IMR-90 (cell line): ENCODE data around the gene ST7. TPM values are rescaled to one million over a fixed set of nuclear protein-coding genes. Genes with fewer than 3 reads are reported as not detected.

Source experiments
- ATAC-seq: fragments of 200-7000 bp; cut with Tn5 transposase; 2 replicates; pipeline ENCODE4 v1.9.1; 2020; ENCODE audit warnings: low read depth, mild to moderate bottlenecking, moderate library complexity
- BruUV-seq: library from RNA; stranded (reverse); fragments of 400-500 nt; replicated peaks from 2 replicates; lab custom pipeline; 2021; lab: Mats Ljungman, UMichigan
- CTCF ChIA-PET: fragments of 300-600 bp; formaldehyde crosslinking; extraction: SDS; loops from one replicate; lab custom pipeline; 2021; ENCODE audit warnings: antibody characterized with exemption; lab: Yijun Ruan, JAX
- POLR2A ChIA-PET: fragments of 300-600 bp; sonication (Branson Sonifier 250); formaldehyde crosslinking; loops from one replicate; lab custom pipeline; 2022; ENCODE audit warnings: antibody characterized with exemption; ENCODE audit not compliant: unreplicated experiment; lab: Charles Lee
- DNase-seq: peaks from one replicate; pipeline ENCODE4 v3.0.0; 2013
- H2AFZ ChIP-seq: replicated peaks from 2 replicates; pipeline ENCODE3; 2013; ENCODE audit warnings: low read length, mild to moderate bottlenecking; ENCODE audit not compliant: poor library complexity
- H2AK5ac ChIP-seq: 2 replicates; pipeline ENCODE4 v1.6.1; 2013; ENCODE audit warnings: low read depth, low read length, inconsistent platforms
- H2AK9ac ChIP-seq: replicated peaks from 2 replicates; pipeline ENCODE3; 2013; ENCODE audit warnings: mild to moderate bottlenecking, low read depth, low read length, moderate library complexity; ENCODE audit not compliant: poor library complexity
- H2BK120ac ChIP-seq: 2 replicates; pipeline ENCODE4 v1.6.1; 2013; ENCODE audit warnings: low read depth, low read length, inconsistent platforms
- H2BK15ac ChIP-seq: 3 replicates; pipeline ENCODE4 v1.6.1; 2013; ENCODE audit warnings: low read depth, low read length, inconsistent platforms
- H2BK20ac ChIP-seq: 2 replicates; pipeline ENCODE4 v1.6.1; 2013; ENCODE audit warnings: low read depth, mild to moderate bottlenecking, inconsistent platforms, low read length, moderate library complexity
- H2BK5ac ChIP-seq: 2 replicates; pipeline ENCODE4 v1.6.1; 2013; ENCODE audit warnings: mild to moderate bottlenecking, low read depth, low read length, inconsistent platforms; ENCODE audit not compliant: poor library complexity, severe bottlenecking
- H3K14ac ChIP-seq: replicated peaks from 2 replicates; pipeline ENCODE4 v1.6.1; 2013; ENCODE audit warnings: low read depth, low read length, inconsistent platforms
- H3K18ac ChIP-seq: 2 replicates; pipeline ENCODE4 v1.6.1; 2013; ENCODE audit warnings: low read depth, low read length, control low read depth
- H3K23ac ChIP-seq: 2 replicates; pipeline ENCODE4 v1.6.1; 2013; ENCODE audit warnings: low read depth, low read length, inconsistent platforms
- H3K27ac ChIP-seq: 2 replicates; pipeline ENCODE4 v1.5.1; 2013; ENCODE audit warnings: mild to moderate bottlenecking, control low read depth, low read length; ENCODE audit not compliant: insufficient read depth
- H3K27me3 ChIP-seq: 2 replicates; pipeline ENCODE4 v1.6.1; 2013; ENCODE audit warnings: low read length; ENCODE audit not compliant: control insufficient read depth, insufficient read depth
- H3K36me3 ChIP-seq: 2 replicates; pipeline ENCODE4 v1.6.1; 2013; ENCODE audit warnings: low read length, mixed read lengths; ENCODE audit not compliant: control insufficient read depth, insufficient read depth
- H3K4ac ChIP-seq: 2 replicates; pipeline ENCODE4 v1.6.1; 2013; ENCODE audit warnings: low read depth, low read length, inconsistent platforms
- H3K4me1 ChIP-seq: 2 replicates; pipeline ENCODE4 v1.6.1; 2013; ENCODE audit warnings: low read length, mixed read lengths; ENCODE audit not compliant: control insufficient read depth, insufficient read depth
- H3K4me2 ChIP-seq: 2 replicates; pipeline ENCODE4 v1.6.1; 2013; ENCODE audit warnings: low read depth, mild to moderate bottlenecking, control low read depth, low read length, moderate library complexity
- H3K4me3 ChIP-seq: 2 replicates; pipeline ENCODE4 v1.5.1; 2013; ENCODE audit warnings: low read depth, mild to moderate bottlenecking, control low read depth, low read length, moderate library complexity; ENCODE audit not compliant: insufficient read depth
- H3K56ac ChIP-seq: 2 replicates; pipeline ENCODE4 v1.6.1; 2013; ENCODE audit warnings: low read length, inconsistent platforms; ENCODE audit not compliant: insufficient read depth; ENCODE audit errors: extremely low read depth
- H3K79me1 ChIP-seq, 2 experiments: 2 replicates each; pipeline ENCODE4 v1.6.1; 2013; ENCODE audit warnings: low read length in 2 of 2, inconsistent platforms in 1 of 2, low read depth in 1 of 2
- H3K9ac ChIP-seq: 2 replicates; pipeline ENCODE4 v1.6.1; 2013; ENCODE audit warnings: low read depth, low read length, control low read depth
- H3K9me1 ChIP-seq: 2 replicates; pipeline ENCODE4 v1.6.1; 2013; ENCODE audit warnings: low read length, inconsistent platforms; ENCODE audit not compliant: insufficient read depth
- H3K9me3 ChIP-seq: 2 replicates; pipeline ENCODE4 v1.6.1; 2013; ENCODE audit warnings: low read length; ENCODE audit not compliant: control insufficient read depth, insufficient read depth
- H4K20me1 ChIP-seq: 2 replicates; pipeline ENCODE4 v1.6.1; 2013; ENCODE audit warnings: low read length, inconsistent platforms; ENCODE audit not compliant: insufficient read depth
- H4K5ac ChIP-seq: 2 replicates; pipeline ENCODE4 v1.6.1; 2013; ENCODE audit warnings: mild to moderate bottlenecking, low read depth, low read length, control low read depth
- H4K8ac ChIP-seq, 2 experiments: 2 replicates each; pipeline ENCODE4 v1.6.1; 2013; ENCODE audit warnings: low read depth in 2 of 2, low read length in 2 of 2, control low read depth in 1 of 2, inconsistent platforms in 1 of 2
- H4K91ac ChIP-seq: 2 replicates; pipeline ENCODE4 v1.6.1; 2013; ENCODE audit warnings: low read depth, low read length, inconsistent platforms; ENCODE audit not compliant: insufficient read depth
- BHLHE40 ChIP-seq: fragments of 150-350 bp; IDR thresholded peaks from 2 replicates; pipeline ENCODE4 v1.6.1; 2016; ENCODE audit warnings: mild to moderate bottlenecking, low read depth, low read length
- CEBPB ChIP-seq: IDR thresholded peaks from 2 replicates; pipeline ENCODE4 v1.6.1; 2012; ENCODE audit warnings: low read depth, low read length, improper control_type of control experiment
- CHD1 ChIP-seq: IDR thresholded peaks from 2 replicates; pipeline ENCODE4 v1.6.1; 2012; ENCODE audit warnings: low read depth, low read length, improper control_type of control experiment
- CTCF ChIP-seq: conservative IDR thresholded peaks from 2 replicates; pipeline ENCODE4 v1.5.1; 2012; ENCODE audit warnings: mild to moderate bottlenecking, low read depth, low read length, improper control_type of control experiment
- FOS ChIP-seq: fragments of 150-350 bp; IDR thresholded peaks from 2 replicates; pipeline ENCODE4 v1.6.1; 2016; ENCODE audit warnings: low read depth, low read length
- MAFK ChIP-seq: IDR thresholded peaks from 2 replicates; pipeline ENCODE4 v1.6.1; 2012; ENCODE audit warnings: low read depth, low read length, improper control_type of control experiment
- MAZ ChIP-seq: IDR thresholded peaks from 2 replicates; pipeline ENCODE4 v1.6.1; 2012; ENCODE audit warnings: low read depth, mild to moderate bottlenecking, low read length, improper control_type of control experiment, moderate library complexity, borderline replicate concordance
- MXI1 ChIP-seq: IDR thresholded peaks from 2 replicates; pipeline ENCODE4 v1.6.1; 2012; ENCODE audit warnings: low read depth, mild to moderate bottlenecking, low read length, moderate library complexity, borderline replicate concordance
- POLR2A ChIP-seq: IDR thresholded peaks from 2 replicates; pipeline ENCODE4 v1.6.1; 2012; ENCODE audit warnings: mild to moderate bottlenecking, low read depth, low read length
- RAD21 ChIP-seq: IDR thresholded peaks from 2 replicates; pipeline ENCODE4 v1.6.1; 2012; ENCODE audit warnings: low read length, improper control_type of control experiment
- RCOR1 ChIP-seq: IDR thresholded peaks from 2 replicates; pipeline ENCODE4 v1.6.1; 2012; ENCODE audit warnings: mild to moderate bottlenecking, low read length, improper control_type of control experiment; ENCODE audit not compliant: insufficient replicate concordance
- RFX5 ChIP-seq: IDR thresholded peaks from 2 replicates; pipeline ENCODE4 v1.8.0; 2012; ENCODE audit warnings: low read depth, mild to moderate bottlenecking, low read length, moderate library complexity
- USF2 ChIP-seq: fragments of 150-350 bp; IDR thresholded peaks from 2 replicates; pipeline ENCODE4 v1.6.1; 2017; ENCODE audit warnings: mild to moderate bottlenecking, antibody characterized with exemption, low read length, low read depth
- WGBS, 2 experiments: methylation state at CpG; one replicate each; pipeline versions ENCODE4 v1.1.5 to v1.1.7; 2013; ENCODE audit warnings: missing lambda C conversion rate in 2 of 2; ENCODE audit not compliant: insufficient read length in 1 of 2; ENCODE audit errors: extremely low coverage in 2 of 2; 5-methylcytosine and 5-hydroxymethylcytosine counted together
- dilution Hi-C: fragments of 300-500 bp; cut with HindIII; formaldehyde crosslinking; loops from one replicate; pipeline ENCODE4 v1.14.3; 2018; ENCODE audit warnings: low sequenced_read_pairs; ENCODE audit not compliant: unreplicated experiment
- in situ Hi-C: fragments of 300-500 bp; cut with MboI; formaldehyde crosslinking; loops from 3 replicates; pipeline ENCODE4 v1.14.3; 2019; ENCODE audit warnings: low sequenced_read_pairs, inconsistent platforms, mixed read lengths
- intact Hi-C: fragments of 100-400 bp; cut with micrococcal nuclease; formaldehyde crosslinking; loops from 2 replicates; pipeline ENCODE4 v1.10.0; 2022
- polyA plus RNA-seq, 3 experiments: library from polyadenylated mRNA; depleted of rRNA; stranded (reverse); fragments of >200 nt; gene quantifications; 2 replicates each; pipeline ENCODE4 v1.2.3, GENCODE V29; 2012; ENCODE audit warnings: low replicate concordance in 1 of 3
- total RNA-seq: library from RNA; depleted of rRNA; stranded (reverse); fragments of >200 nt; gene quantifications from 2 replicates; pipeline ENCODE4 v1.2.3, GENCODE V29; 2012

Gene ST7
- total and polyA plus RNA-seq, 2 of the 4 experiments (the other 2 are of a cell fraction) = 18.6 to 26.0 TPM

- TF ChIP-seq RAD21 = no peak
- no peak for TF ChIP-seq MAFK
- TF ChIP-seq USF2 = no peak
- TF ChIP-seq RCOR1 = no peak
- no peak for TF ChIP-seq CHD1
- TF ChIP-seq CEBPB = no peak
- TF ChIP-seq FOS = no peak
- no peak for TF ChIP-seq BHLHE40
- TF ChIP-seq RFX5 = no peak
- no peak for TF ChIP-seq CTCF
- TF ChIP-seq POLR2A = no peak
- TF ChIP-seq MXI1 = no peak
- TF ChIP-seq MAZ = no peak
- H4K20me1 ChIP-seq = no peaks in the 10 kb centered on the region
- no peaks in the 10 kb centered on the region; the same call in 1 of the 2 replicates for H3K9me1 ChIP-seq
- no peak overlapping the region for H3K4me2 ChIP-seq
- H3K27me3 ChIP-seq = no peaks in the 10 kb centered on the region
- no peaks in the 10 kb centered on the region for H3K9me3 ChIP-seq
- no peak overlapping the region for H3K14ac ChIP-seq
- no peak overlapping the region for H4K5ac ChIP-seq
- no peak overlapping the region for H2BK20ac ChIP-seq
- peak; percentile 55 for DNase-seq
- no peak overlapping the region for H3K4me3 ChIP-seq
- no peak overlapping the region for H3K23ac ChIP-seq
- WGBS, 2 experiments = no CpG with 5 or more reads among the region's 5 CpGs
- H2AK5ac ChIP-seq = no peak overlapping the region
- no peak overlapping the region for H4K91ac ChIP-seq
- H2AK9ac ChIP-seq = no peak overlapping the region
- in situ Hi-C loops = loop anchor here (25.0 kb wide), 1 partner anchor 788 kb away; no protein-coding TSS in a partner anchor
- CTCF ChIA-PET = no interaction called here
- H3K27ac ChIP-seq = no peak overlapping the region
- no peak overlapping the region for H2BK15ac ChIP-seq
- H3K79me1 ChIP-seq = peaks cover 3 to 7% of the 10 kb centered on the region in 2 experiments; a peak in 1 of 4 replicates
- no peak overlapping the region for H3K9ac ChIP-seq
- H3K36me3 ChIP-seq = no peaks in the 10 kb centered on the region
- no peak overlapping the region for H2BK120ac ChIP-seq
- H3K18ac ChIP-seq = no peak overlapping the region
- intact Hi-C loops = loop anchor here (5.0 kb wide), 1 partner anchor 288 kb away; no protein-coding TSS in a partner anchor
- H3K56ac ChIP-seq = no peak overlapping the region
- dilution Hi-C loops = no loop called here
- BruUV-seq = no TSS peak
- H3K4ac ChIP-seq = no peak overlapping the region
- H2BK5ac ChIP-seq = no peak overlapping the region
- no peaks in the 10 kb centered on the region for H3K4me1 ChIP-seq
- H4K8ac ChIP-seq = no peak overlapping the region
- POLR2A ChIA-PET = no interaction called here
- peak; percentile 70 for ATAC-seq
- no peak overlapping the region for H2AFZ ChIP-seq
Measured at GRCh38 chr7:116924741-116925140, 28.6 kb upstream of the ST7 start.
